CD4-positive, alpha-beta T cell (primary cell): ENCODE data around the gene NEIL1. TPM values are rescaled to one million over a fixed set of nuclear protein-coding genes. Genes with fewer than 3 reads are reported as not detected.

Experiments used
- ATAC-seq: fragments of 200-7000 bp; cut with Tn5 transposase; one replicate; pipeline ENCODE4 v1.10.0; 2022; ENCODE audit warnings: mild to moderate bottlenecking; ENCODE audit not compliant: poor library complexity
- CTCF ChIA-PET: fragments of 350-600 bp; sonication (Branson Sonifier 250); formaldehyde crosslinking; loops from one replicate; lab custom pipeline; 2021; ENCODE audit warnings: antibody characterized with exemption, inconsistent platforms; lab: Charles Lee
- POLR2A ChIA-PET: fragments of 350-600 bp; sonication (Branson Sonifier 250); formaldehyde crosslinking; loops from one replicate; lab custom pipeline; 2021; ENCODE audit warnings: antibody characterized with exemption, inconsistent platforms; lab: Charles Lee
- DNase-seq, 14 experiments: peaks; one replicate each; pipeline ENCODE4 v3.0.0-alpha.2; 2013 to 2020; ENCODE audit warnings: mixed read lengths in 2 of 14
- H3K27ac ChIP-seq, 2 donors: one replicate each; pipeline versions ENCODE4 v1.5.1 to v1.7.0; 2013; ENCODE audit warnings: low read length in 2 of 2, low read depth in 1 of 2, mild to moderate bottlenecking in 1 of 2
- H3K27me3 ChIP-seq, 2 experiments: 1 replicate in 1 of 2; 2 replicates in 1 of 2; pipeline versions ENCODE4 v1.6.1 to v1.7.0; 2013; ENCODE audit warnings: low read length in 2 of 2, control low read depth in 1 of 2, mild to moderate bottlenecking in 1 of 2, moderate library complexity in 1 of 2; ENCODE audit not compliant: insufficient read depth in 2 of 2, control insufficient read depth in 1 of 2
- H3K36me3 ChIP-seq: one replicate; pipeline ENCODE4 v1.6.1; 2013; ENCODE audit warnings: low read length, control low read depth; ENCODE audit not compliant: insufficient read depth
- H3K4me1 ChIP-seq: one replicate; pipeline ENCODE4 v1.6.1; 2013; ENCODE audit warnings: low read length, control low read depth; ENCODE audit not compliant: insufficient read depth
- H3K4me3 ChIP-seq: one replicate; pipeline ENCODE4 v1.5.1; 2013; ENCODE audit warnings: mild to moderate bottlenecking, low read length, moderate library complexity
- H3K9me3 ChIP-seq, 2 experiments: 1 replicate in 1 of 2; 2 replicates in 1 of 2; pipeline versions ENCODE4 v1.6.1 to v1.7.0; 2013; ENCODE audit warnings: low read length in 2 of 2, mild to moderate bottlenecking in 2 of 2, control low read depth in 1 of 2, moderate library complexity in 1 of 2; ENCODE audit not compliant: control insufficient read depth in 1 of 2, insufficient read depth in 1 of 2
- H3K27ac Mint-ChIP-seq: one replicate; pipeline ENCODE4 v1.8.0; 2020; ENCODE audit warnings: mixed read lengths
- H3K27me3 Mint-ChIP-seq: one replicate; pipeline ENCODE4 v1.8.0; 2021; ENCODE audit warnings: mixed read lengths
- H3K36me3 Mint-ChIP-seq: one replicate; pipeline ENCODE4 v1.8.0; 2021; ENCODE audit warnings: low read depth, mixed read lengths
- H3K4me1 Mint-ChIP-seq: one replicate; pipeline ENCODE4 v1.8.0; 2021; ENCODE audit warnings: low read depth, mixed read lengths
- H3K4me3 Mint-ChIP-seq: one replicate; pipeline ENCODE4 v1.8.0; 2020; ENCODE audit warnings: mild to moderate bottlenecking, mixed read lengths
- H3K9me3 Mint-ChIP-seq: one replicate; pipeline ENCODE4 v1.8.0; 2020; ENCODE audit warnings: mixed read lengths
- intact Hi-C, 2 experiments: fragments of 100-400 bp; cut with DNase I in 1 of 2; cut with micrococcal nuclease in 1 of 2; formaldehyde crosslinking; loops; one replicate each; pipeline versions ENCODE4 v1.15.1 to v1.9.0; 2023 to 2025; cut with DNase I, micrococcal nuclease
- total RNA-seq, 174 experiments: library from RNA in 2 of 174; stranded (reverse) in 2 of 174; gene quantifications; one replicate each; pipeline ENCODE4 v1.2.3 and lab custom pipeline; 2021 to 2026
- TF ChIP-seq, protein P1 (sequence below): fragments of 200-600 bp; IDR thresholded peaks from one replicate; pipeline ENCODE4 v1.8.0; 2022; ENCODE audit warnings: antibody characterized with exemption, mild to moderate bottlenecking

Gene NEIL1
- total RNA-seq, 2 experiments from 2014 or later = 30.5 to 30.6 TPM

DNA sequence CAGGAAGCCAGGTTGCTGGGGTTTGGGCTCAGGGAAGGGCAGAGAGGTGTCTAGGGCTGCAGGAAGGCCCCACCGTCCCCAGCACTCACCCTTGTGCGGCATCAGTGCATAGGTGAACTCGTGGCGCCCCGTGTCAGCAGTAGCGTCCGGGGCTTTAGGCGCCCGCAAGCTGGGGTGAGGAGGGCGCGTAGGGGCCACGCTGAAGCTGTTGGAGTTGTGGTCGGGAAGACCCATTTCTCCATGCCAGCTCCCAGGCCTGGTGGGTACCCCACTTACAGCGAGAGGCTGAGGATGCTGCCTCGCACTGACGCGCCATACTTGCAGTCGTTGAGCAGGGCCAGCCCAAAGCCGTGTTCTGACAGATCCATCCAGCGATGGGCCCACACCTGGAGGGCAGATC is 9.7 kb downstream of the NEIL1 start:
- Mint-ChIP-seq H3K4me3 (no peak overlapping the region), H3K4me1 (no peaks in the 10 kb centered on the region), H3K36me3 (peaks cover 38% of the 10 kb centered on the region), H3K9me3 (no peaks in the 10 kb centered on the region), H3K27me3 (no peaks in the 10 kb centered on the region), H3K27ac (no peak overlapping the region)
- CTCF ChIA-PET = interaction anchor here (1.3 kb wide), 1 partner anchor 11 kb away, joined by 3 read pairs; no protein-coding TSS in a partner anchor
- H3K27me3 ChIP-seq = no peaks in the 10 kb centered on the region
- no peak overlapping the region for H3K4me3 ChIP-seq
- ATAC-seq = no peak
- no peaks in the 10 kb centered on the region for H3K4me1 ChIP-seq
- intact Hi-C loops = no loop called here
- POLR2A ChIA-PET = interaction anchor here (1.6 kb wide), 1 partner anchor 11 kb away, joined by 6 read pairs; the partner anchor contains the start of gene MAN2C1
- TF ChIP-seq, protein P1, sequence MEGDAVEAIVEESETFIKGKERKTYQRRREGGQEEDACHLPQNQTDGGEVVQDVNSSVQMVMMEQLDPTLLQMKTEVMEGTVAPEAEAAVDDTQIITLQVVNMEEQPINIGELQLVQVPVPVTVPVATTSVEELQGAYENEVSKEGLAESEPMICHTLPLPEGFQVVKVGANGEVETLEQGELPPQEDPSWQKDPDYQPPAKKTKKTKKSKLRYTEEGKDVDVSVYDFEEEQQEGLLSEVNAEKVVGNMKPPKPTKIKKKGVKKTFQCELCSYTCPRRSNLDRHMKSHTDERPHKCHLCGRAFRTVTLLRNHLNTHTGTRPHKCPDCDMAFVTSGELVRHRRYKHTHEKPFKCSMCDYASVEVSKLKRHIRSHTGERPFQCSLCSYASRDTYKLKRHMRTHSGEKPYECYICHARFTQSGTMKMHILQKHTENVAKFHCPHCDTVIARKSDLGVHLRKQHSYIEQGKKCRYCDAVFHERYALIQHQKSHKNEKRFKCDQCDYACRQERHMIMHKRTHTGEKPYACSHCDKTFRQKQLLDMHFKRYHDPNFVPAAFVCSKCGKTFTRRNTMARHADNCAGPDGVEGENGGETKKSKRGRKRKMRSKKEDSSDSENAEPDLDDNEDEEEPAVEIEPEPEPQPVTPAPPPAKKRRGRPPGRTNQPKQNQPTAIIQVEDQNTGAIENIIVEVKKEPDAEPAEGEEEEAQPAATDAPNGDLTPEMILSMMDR = no peak
- H3K9me3 ChIP-seq = peaks cover 0 to 13% of the 10 kb centered on the region in 2 experiments
- H3K27ac ChIP-seq = no peak overlapping the region
- no peak for DNase-seq
- peaks cover 48% of the 10 kb centered on the region for H3K36me3 ChIP-seq

DNA sequence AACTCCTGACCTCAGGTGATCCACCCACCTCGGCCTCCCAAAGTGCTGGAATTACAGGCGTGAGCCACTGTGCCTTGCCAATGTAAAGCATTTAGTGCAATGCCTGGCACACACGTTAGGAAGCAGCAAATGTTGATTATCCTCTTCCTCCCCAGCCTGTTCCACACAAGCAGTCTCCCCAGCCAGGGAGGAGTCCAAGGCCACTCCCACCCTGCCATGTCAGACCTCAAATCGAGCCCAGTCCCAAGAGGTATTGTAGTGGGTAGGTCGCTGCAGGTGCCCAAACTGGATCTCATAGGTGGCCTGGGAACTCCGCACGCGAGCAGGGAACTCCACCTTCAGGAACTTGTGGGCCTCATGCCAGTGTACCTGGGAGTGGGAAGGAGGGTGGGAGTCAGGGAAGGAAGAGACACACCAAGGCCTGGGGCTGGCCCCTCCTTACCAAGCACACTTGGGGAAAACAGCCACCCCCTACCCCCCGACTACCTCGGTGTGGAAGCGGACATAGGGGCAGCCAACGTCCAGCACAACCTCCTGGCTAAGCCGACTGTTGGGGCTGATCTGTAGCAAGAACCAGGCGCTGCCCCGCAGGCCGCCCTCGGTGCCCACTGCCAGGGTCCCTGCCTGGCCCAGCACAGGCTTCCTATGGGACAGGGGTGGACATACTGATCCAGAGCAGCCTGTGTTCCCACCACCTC is 11.3 kb downstream of the NEIL1 start:
- DNase-seq (no peak), ATAC-seq (no peak)
- ChIA-PET POLR2A (no interaction called here), CTCF (no interaction called here)
- Histone ChIP-seq H3K36me3 (peaks cover 64% of the 10 kb centered on the region), H3K4me1 (no peaks in the 10 kb centered on the region), H3K9me3 (peaks cover 0 to 3% of the 10 kb centered on the region in 2 experiments), H3K27me3 (no peaks in the 10 kb centered on the region), H3K27ac (no peak overlapping the region), H3K4me3 (no peak overlapping the region)
- H3K9me3 Mint-ChIP-seq = no peaks in the 10 kb centered on the region
- H3K27me3 Mint-ChIP-seq = no peaks in the 10 kb centered on the region
- no peak overlapping the region for H3K4me3 Mint-ChIP-seq
- TF ChIP-seq, protein P1 = no peak
- intact Hi-C loops = no loop called here
- no peaks in the 10 kb centered on the region for H3K4me1 Mint-ChIP-seq
- no peak overlapping the region for H3K27ac Mint-ChIP-seq
- peaks cover 42% of the 10 kb centered on the region for H3K36me3 Mint-ChIP-seq

DNA sequence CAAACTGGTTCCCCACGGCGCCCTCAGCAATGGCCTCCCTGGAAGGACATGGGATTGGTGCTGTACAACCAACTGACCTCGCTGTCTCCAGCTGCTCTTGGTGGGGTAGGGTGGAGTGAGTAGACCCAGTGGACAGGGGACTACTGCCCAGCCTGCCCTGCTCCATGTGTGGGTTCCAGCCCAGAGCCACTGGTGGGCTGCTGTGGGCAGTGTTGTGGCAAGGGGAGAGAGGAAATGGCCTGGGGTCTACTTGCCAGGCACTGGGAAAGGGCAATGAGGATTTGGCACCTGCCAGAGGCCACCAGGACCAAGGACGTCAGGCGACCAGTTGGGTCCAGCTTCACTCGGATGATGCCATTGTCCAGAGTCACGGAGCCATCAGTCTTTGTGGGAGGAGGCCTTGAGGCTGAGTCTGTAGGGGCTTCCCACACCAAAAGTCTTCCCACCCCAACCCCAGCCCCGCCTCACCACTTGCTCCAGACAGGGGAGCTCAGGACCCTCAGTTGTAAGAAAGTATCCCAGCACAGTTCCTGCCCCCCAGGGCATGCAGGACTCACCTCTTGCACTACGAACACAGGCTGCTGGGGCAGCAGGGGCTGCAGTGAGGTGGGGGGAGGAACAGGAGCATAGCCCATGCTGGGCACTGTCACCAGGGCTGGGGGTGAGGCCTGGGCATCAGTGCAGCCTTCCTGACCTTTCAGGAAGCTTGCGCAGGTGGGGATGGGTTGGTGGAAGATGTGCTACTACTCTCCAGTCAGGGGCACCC is 12.1 kb downstream of the NEIL1 start:
- Histone ChIP-seq H3K4me3 (no peak overlapping the region), H3K9me3 (peaks cover 0 to 3% of the 10 kb centered on the region in 2 experiments), H3K27ac (no peak overlapping the region), H3K27me3 (no peaks in the 10 kb centered on the region), H3K4me1 (no peaks in the 10 kb centered on the region), H3K36me3 (peaks cover 69% of the 10 kb centered on the region)
- Mint-ChIP-seq H3K27me3 (no peaks in the 10 kb centered on the region), H3K4me3 (no peak overlapping the region), H3K27ac (no peak overlapping the region), H3K9me3 (no peaks in the 10 kb centered on the region), H3K4me1 (no peaks in the 10 kb centered on the region), H3K36me3 (peaks cover 47% of the 10 kb centered on the region)
- intact Hi-C loops = no loop called here
- ChIA-PET POLR2A (interaction anchor here (1.0 kb wide), 1 partner anchor 9 kb away, joined by 5 read pairs; the partner anchor contains the start of gene MAN2C1), CTCF (no interaction called here)
- TF ChIP-seq, protein P1 = no peak
- ATAC-seq = no peak
- no peak for DNase-seq
